Thoracic aorta (tissue), 2 donors: ENCODE data around the gene CRB1. TPM values are rescaled to one million over a fixed set of nuclear protein-coding genes. Genes with fewer than 3 reads are reported as not detected.

Source experiments
- ATAC-seq: fragments of 150-250 bp; one replicate; pipeline ENCODE4 v1.8.0; 2017; ENCODE audit warnings: low read depth; ENCODE audit not compliant: insufficient number of reproducible peaks, low FRiP score
- DNase-seq: peaks from one replicate; pipeline ENCODE4 v3.0.0-alpha.2; 2020; ENCODE audit warnings: low spot score
- H3K27ac ChIP-seq, 2 donors: fragments of 200-600 bp; sonication (generic); 1 replicate in 1 of 2; 2 replicates in 1 of 2; pipeline ENCODE4 v1.5.1; 2016; ENCODE audit warnings: mild to moderate bottlenecking in 2 of 2, moderate library complexity in 2 of 2
- H3K27me3 ChIP-seq: fragments of 200-600 bp; sonication (generic); replicated peaks from 2 replicates; pipeline ENCODE4 v1.6.0; 2016; ENCODE audit warnings: mild to moderate bottlenecking; ENCODE audit not compliant: insufficient read depth
- H3K36me3 ChIP-seq: fragments of 200-600 bp; sonication (generic); one replicate; pipeline ENCODE4 v1.5.1; 2016
- H3K4me1 ChIP-seq, 2 donors: fragments of 200-600 bp; sonication (generic); 1 replicate in 1 of 2; 2 replicates in 1 of 2; pipeline versions ENCODE4 v1.5.1 to v1.6.0; 2016; ENCODE audit warnings: low read depth in 2 of 2, mild to moderate bottlenecking in 1 of 2; ENCODE audit not compliant: control insufficient read depth in 1 of 2
- H3K4me3 ChIP-seq: fragments of 200-600 bp; sonication (generic); 2 replicates; pipeline ENCODE4 v1.5.1; 2016; ENCODE audit warnings: mild to moderate bottlenecking
- H3K9me3 ChIP-seq: fragments of 200-600 bp; sonication (generic); 2 replicates; pipeline ENCODE4 v1.5.1; 2016
- total RNA-seq, 2 donors: library from RNA; depleted of rRNA; stranded (reverse); fragments of >200 nt; gene quantifications; one replicate each; pipeline versions ENCODE4 v1.1.0 to v1.2.3, GENCODE V29; 2016
- TF ChIP-seq, protein P1 (sequence below): fragments of 200-600 bp; sonication (generic); IDR thresholded peaks from one replicate; pipeline ENCODE4 v1.5.1; 2019; ENCODE audit warnings: antibody characterized with exemption

CRB1 gene
- total RNA-seq, 2 donors from 2014 or later: not detected

DNA sequence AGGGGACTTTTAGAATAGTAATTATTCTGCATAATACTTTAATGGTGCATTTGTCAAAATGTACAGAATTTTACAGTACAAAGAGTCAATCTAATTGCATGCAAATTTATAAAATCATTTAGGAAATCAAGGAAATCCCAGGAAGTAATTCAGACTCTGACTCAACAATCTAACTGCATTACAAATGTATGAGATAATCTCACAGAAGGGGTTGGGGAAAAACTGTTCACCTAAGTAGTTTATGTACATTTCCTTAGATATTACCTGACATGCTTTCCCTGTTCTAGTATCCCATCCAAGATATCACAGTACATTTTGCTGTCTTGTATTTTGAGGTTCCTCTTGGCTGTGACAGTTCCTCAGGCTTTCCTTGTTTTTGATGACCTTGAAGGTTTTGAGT lies 4.7 kb downstream of the CRB1 start:
- TF ChIP-seq, protein P1, sequence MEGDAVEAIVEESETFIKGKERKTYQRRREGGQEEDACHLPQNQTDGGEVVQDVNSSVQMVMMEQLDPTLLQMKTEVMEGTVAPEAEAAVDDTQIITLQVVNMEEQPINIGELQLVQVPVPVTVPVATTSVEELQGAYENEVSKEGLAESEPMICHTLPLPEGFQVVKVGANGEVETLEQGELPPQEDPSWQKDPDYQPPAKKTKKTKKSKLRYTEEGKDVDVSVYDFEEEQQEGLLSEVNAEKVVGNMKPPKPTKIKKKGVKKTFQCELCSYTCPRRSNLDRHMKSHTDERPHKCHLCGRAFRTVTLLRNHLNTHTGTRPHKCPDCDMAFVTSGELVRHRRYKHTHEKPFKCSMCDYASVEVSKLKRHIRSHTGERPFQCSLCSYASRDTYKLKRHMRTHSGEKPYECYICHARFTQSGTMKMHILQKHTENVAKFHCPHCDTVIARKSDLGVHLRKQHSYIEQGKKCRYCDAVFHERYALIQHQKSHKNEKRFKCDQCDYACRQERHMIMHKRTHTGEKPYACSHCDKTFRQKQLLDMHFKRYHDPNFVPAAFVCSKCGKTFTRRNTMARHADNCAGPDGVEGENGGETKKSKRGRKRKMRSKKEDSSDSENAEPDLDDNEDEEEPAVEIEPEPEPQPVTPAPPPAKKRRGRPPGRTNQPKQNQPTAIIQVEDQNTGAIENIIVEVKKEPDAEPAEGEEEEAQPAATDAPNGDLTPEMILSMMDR: no peak
- H3K9me3 ChIP-seq: no peaks in the 10 kb centered on the region
- H3K4me3 ChIP-seq: no peak overlapping the region
- H3K4me1 ChIP-seq: no peaks in the 10 kb centered on the region
- no peaks in the 10 kb centered on the region for H3K36me3 ChIP-seq
- no peak for DNase-seq
- no peak for ATAC-seq
- H3K27ac ChIP-seq: no peak overlapping the region
- no peaks in the 10 kb centered on the region for H3K27me3 ChIP-seq

DNA sequence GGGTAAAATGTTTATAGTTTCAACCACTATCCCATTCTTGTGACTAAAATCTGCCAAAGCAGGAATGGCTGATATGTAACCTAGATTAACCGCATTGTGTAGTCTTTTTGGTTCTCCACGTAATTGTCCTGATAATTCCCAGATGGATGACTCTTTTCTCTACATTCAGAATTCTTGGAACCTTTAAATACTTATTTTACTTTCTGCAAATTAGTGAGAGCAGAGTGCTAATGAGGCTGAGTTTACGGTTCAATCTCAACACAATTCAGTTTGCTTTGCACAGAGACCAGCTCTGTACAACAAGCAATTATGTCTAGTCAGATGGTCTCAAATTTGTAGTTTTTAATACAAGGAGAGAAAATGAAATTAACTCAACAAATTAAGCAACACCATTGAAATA lies 9.1 kb downstream of the CRB1 start:
- ATAC-seq (no peak), DNase-seq (no peak)
- Histone ChIP-seq H3K27me3 (no peaks in the 10 kb centered on the region), H3K9me3 (no peaks in the 10 kb centered on the region), H3K4me1 (no peaks in the 10 kb centered on the region), H3K4me3 (no peak overlapping the region), H3K36me3 (no peaks in the 10 kb centered on the region), H3K27ac (no peak overlapping the region)
- TF ChIP-seq, protein P1: no peak

DNA sequence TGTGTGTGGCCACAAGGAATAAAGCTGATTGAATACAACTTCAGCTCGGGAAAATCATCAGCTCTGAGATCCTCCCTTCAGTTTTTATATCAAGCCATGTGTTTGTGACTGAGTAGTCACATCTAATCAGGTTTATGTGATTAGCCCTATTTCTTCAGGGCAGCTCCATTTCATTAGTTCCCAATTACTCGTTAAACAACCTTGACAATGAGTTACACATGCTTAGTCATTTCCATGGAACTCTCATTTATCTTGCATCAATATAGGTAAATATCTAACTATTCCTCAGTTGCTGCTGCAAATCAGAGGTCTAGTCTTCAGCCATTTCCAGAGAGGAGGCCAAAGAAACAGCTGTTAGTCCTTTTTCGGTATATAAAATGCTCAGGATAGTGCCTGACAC lies 16.3 kb downstream of the CRB1 start:
- Histone ChIP-seq H3K27ac (no peak overlapping the region), H3K27me3 (no peaks in the 10 kb centered on the region), H3K4me1 (no peaks in the 10 kb centered on the region), H3K9me3 (no peaks in the 10 kb centered on the region), H3K36me3 (no peaks in the 10 kb centered on the region), H3K4me3 (no peak overlapping the region)
- DNase-seq: no peak
- TF ChIP-seq, protein P1: no peak
- no peak for ATAC-seq

DNA sequence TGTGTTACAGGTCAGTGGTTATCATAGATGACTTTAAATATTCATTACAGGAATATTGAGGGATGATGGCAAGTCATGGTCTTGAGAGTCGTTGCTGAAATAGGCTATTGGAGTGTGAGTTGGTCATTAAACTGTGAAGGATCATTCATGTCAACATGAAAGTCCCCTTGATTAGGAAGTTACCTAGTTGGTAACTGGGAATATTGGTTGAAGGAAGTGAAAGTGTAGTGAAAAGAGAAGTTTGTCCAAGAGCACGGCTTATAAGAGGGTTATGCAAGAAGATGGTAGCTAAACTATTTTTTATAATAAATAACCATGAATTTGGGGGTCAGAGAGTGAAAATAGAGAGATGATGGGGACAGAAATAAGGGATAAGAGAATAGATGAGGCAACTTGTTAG lies 16.9 kb downstream of the CRB1 start:
- ATAC-seq (no peak), DNase-seq (no peak)
- no peak overlapping the region for H3K27ac ChIP-seq
- no peak overlapping the region for H3K4me3 ChIP-seq
- H3K9me3 ChIP-seq: no peaks in the 10 kb centered on the region
- no peaks in the 10 kb centered on the region for H3K27me3 ChIP-seq
- H3K36me3 ChIP-seq: no peaks in the 10 kb centered on the region
- H3K4me1 ChIP-seq: no peaks in the 10 kb centered on the region
- TF ChIP-seq, protein P1: no peak

DNA sequence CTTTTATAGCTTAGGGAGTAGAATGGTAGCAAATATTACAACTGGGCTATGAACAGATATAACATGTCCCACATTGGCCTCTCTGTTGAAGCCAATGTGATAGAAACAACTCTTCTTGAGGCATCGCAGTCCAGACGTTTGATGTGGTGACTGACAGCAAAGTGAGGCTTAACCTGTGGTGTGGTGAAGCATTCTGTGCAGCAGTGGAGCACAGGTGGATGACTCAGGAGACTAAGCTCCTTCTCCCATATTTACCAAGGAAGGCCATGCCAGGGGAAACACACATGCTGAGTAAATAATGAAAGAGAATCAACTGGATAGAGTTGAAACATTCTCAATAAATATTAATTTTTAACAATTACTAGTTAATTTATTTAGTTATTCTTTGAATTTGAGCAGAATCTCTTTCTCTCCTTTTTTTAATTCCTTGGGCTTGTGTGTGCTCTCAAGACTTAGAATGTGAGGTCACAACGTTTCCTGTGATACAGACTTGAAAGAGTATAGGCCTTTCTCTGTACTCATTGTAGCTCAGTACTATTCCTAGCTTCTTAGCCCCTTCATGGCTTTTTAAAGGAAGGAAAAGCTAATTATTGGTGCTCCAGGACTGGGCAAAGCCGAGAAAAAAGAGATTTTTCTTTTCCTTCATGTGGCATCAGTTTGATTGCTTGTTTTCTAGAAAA lies 17.6 kb downstream of the CRB1 start:
- Histone ChIP-seq H3K4me3 (no peak overlapping the region), H3K9me3 (no peaks in the 10 kb centered on the region), H3K27ac (no peak overlapping the region), H3K27me3 (no peaks in the 10 kb centered on the region), H3K36me3 (no peaks in the 10 kb centered on the region), H3K4me1 (no peaks in the 10 kb centered on the region)
- DNase-seq (no peak), ATAC-seq (no peak)
- TF ChIP-seq, protein P1: no peak
